Activated CD4-positive, alpha-beta T cell treated with anti-CD3 and anti-CD28 coated beads, Interleukin-2, Interleukin-6, amounts not matched to agents 100 ng/mL and 50 ng/mL, durations not matched to agents 16 hours and 8 hours (primary cell): ENCODE results near the gene KCNJ2.

ENCODE experiments used
- DNase-seq: peaks from one replicate; pipeline ENCODE4 v3.0.0-alpha.2; 2020

KCNJ2 gene

DNA sequence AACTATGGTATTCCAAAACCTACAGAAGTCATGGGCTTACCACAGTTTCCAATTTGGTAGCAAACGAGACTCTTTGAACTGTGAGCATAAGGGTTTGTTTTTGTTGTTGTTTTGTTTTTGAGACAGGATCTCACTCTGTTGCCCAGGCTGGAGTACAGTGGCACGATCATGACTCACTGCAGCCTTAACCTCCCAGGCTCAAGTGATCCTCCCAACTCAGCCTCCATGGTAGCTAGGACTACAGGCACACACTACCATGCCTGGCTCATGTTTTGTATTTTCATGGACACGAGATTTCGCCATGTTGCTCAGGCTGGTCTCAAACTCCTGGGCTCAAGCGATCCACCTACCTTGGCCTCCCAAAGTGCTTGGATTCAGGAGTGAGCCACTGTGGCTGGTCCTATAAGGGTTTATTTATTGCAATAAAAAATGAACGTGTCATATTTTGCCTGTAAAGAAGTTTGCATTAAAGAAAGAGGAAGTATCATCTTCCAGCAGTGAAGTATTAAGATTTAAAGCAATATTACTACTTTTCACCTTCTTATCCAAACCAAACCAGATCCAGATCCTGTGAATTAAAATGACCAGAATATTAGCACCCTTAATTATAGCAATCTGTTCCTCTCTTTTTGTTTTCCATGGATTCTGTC, 37.2 kb downstream of the KCNJ2 start:
- no peak for DNase-seq

GRCh38 chr17:70207184-70207583, 37.9 kb downstream of the KCNJ2 start:
- DNase-seq: no peak

DNA sequence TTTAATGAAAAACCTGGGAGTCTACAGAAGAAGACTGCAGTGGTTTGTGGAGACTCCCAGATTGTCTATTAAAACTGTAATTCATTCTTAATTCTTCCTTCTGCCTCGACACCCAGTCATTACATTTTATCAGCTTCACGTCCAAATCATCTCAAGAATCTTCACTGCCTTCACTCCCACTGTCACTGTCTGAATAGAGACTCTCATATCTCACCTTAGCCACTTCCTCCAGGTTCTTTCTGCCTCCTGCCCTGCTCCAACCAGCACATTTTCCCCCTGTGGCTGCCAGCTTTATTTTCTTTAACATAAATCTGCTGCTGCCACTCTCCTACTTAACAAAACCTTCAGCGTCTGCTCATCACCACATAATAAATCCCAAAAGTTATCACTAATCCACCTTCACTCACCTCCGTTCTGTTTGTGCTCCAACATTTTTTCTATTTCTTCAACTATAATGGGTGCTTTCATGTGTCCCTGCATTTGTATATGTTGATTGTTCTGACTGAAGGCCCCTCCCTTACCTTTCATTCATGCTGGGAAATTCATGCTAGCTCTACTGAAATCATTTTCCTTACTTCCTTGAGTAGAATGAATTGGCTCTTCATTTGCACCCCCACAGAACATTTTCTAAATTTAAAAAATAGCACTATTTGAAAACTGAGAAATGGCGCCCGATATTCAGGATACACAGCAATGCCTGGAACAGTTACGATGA, 38.9 kb downstream of the KCNJ2 start:
- DNase-seq: peak; percentile 25

- DNase-seq: no peak
These were observed 39.7 kb downstream of the KCNJ2 start for GRCh38 chr17:70208825-70209555.

DNA sequence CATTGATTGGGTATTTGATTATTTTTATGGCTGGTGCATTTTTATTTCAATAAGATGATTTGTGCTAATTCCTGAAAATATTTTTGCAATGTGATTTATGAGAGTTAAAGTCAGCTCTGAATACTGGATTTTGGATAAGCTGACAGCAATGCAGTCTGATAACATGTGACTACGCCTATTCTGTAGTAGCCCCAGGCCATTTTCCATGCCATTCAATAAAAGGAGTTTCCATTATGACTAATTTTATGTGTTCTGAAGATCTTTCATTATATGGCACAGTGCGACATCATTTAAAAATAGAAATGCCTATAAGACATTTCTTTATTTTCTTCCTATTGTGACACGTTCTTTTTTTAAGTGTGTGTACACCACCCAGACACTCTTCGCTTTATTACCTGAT, 46.3 kb downstream of the KCNJ2 start:
- DNase-seq: no peak

DNA sequence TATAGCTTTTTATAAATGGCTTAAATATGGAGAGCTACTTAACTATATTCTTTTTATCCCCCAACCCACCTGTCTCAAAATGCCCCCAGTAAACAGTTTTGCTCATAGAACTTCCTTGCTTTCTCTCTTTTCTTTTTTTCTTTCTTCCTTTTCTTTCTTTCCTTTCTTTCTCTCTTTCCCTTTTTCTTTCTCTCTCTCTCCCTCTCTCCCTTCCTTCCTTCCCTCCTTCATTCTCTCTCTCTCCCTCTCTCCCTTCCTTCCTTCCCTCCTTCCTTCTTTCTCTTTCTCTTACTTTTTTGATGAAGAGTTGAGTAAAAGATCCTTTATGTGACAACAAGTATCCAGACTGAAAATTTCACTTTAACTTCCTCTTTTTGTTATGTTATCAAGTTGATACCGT, 48.2 kb downstream of the KCNJ2 start:
- no peak for DNase-seq

GRCh38 chr17:70225276-70225675, 55.9 kb downstream of the KCNJ2 start:
- no peak for DNase-seq
